HG03039 (cell line): ENCODE results near the gene RHBDL3.
"Not testable (repeated sequence)": the region's sequence is repeated elsewhere in the genome, so short reads cannot be mapped to it uniquely, and the experiment has no call there.

Experiments
- ATAC-seq: cut with Tn5 transposase; IDR thresholded peaks from one replicate; pipeline ENCODE4 v1.9.1; 2021; ENCODE audit warnings: mild to moderate bottlenecking, moderate library complexity; ENCODE audit not compliant: unreplicated experiment

Gene RHBDL3

DNA sequence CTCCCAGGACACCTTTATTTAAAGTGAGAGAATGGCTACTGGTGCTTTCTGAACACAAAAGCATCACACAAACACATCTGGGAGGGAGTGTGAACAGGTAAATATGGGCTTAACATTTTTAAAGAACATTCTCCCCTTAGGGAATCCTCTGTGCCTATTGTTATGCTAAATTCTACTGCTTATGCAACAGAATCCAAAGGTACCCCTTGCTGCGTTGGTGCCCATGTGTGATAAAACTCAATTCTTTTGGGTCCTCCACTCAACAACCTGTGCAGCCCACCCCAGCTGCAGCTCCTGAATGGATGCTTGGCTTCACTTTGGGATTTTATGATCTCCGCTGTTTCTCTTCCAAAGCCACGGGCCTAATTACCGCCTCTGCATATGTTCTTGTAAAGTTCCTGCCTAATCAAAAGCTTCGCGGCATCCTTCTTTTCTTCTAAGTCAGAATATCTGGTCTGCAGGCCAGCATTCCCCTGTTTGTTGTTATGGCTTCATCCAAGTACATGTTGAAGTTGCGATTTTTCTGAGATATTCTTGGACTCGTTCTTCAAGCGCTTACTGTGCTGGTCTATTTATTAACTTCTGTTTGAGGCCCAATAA, 23.9 kb downstream of the RHBDL3 start:
- ATAC-seq = no peak

DNA sequence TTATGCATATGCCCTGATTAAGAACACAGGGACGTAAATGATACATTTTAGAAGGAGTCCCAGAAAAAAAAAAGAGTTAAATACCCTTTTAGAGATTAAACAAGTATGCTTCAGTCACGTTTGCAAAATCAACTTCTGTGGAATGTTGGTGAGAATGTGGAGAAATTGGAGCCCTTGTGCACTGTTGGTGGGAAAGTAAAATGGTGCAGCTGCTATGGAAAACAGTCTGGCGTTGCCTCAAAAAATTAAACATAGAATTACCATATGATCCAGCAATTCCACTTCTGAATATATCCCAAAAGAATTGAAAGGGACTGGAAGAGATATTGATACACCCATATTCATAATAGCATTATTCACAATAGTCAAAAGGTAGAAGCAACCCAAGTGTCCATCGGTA, 26.5 kb downstream of the RHBDL3 start:
- ATAC-seq = no peak

DNA sequence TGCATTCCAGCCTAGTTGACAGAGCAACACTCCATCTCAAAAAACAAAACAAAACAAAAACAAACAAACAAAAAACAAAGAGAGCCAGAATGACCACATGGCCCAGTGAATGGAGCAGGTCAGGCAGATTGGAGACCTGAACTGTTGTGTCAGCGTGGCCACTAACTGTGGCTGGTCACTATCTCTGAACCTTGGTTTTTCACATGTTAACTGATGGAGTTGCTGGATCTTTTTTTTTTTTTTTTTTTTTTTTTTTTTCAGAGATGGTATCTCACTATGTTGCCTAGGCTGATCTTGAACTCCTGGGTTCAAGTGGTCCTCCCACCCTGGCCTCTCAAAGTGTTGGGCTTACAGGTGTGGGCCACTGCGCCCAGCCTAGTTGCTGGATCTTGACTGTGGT, 31.8 kb downstream of the RHBDL3 start:
- ATAC-seq = no peak

DNA sequence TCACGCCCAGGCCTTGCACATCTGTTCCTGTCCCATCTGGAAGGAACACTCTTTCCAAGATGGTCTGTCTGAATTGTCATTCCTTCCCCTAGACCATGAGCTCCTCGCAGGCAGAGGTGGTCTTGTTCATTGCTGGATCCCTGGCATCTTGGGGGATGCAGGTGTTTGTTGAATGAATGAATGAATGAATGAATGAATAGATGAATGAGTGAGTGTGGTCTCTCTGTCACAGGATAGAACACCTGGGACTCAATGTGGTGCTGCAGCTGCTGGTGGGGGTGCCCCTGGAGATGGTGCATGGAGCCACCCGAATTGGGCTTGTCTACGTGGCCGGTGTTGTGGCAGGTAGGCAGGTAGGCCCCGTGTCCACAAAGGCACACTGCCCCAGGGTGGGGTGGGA, 32.2 kb downstream of the RHBDL3 start:
- no peak for ATAC-seq

- no peak for ATAC-seq
Observed at GRCh38 chr17:32298298-32298697, 32.7 kb downstream of the RHBDL3 start.

DNA sequence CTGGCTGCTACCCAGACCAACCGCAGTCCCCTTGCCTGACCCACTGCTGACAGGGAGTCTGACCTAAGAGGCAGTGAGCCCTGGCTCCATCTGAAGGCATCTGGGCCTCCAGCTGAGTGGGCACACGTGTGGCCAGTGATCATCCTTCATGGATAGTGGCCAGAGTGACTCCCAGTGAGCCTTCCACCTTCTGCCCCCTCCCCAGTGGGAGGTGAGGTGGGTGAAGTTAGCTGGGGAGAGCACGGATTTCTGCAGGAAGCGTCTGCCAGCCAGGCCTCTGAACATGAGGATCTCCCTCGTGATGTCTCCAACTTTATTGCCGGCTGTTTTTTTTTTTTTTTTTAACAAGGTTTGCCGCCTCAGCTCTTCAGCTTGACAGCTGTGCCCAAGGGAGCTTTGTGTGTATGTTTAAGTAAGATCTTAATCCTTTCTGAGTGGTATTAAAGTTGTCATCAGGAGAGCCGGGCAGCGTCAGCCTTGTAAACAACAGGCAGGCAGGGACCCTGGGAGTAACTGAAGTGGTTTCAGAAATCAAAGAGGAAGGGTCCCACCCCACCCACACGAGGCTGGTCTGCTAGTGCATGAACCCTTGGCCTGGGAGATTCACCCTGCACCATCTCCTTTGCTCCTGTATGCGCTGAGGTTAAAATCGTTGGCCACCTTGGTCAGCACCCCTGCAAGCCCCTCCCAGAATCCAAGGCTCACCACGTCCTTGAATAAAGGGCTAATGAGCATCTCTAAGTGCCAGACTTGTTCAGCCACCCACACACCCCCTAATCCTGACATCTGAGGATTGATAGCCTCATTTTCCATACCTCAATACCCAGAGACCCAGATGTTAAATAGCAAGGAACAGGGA, 33.3 kb downstream of the RHBDL3 start:
- ATAC-seq = no peak

DNA sequence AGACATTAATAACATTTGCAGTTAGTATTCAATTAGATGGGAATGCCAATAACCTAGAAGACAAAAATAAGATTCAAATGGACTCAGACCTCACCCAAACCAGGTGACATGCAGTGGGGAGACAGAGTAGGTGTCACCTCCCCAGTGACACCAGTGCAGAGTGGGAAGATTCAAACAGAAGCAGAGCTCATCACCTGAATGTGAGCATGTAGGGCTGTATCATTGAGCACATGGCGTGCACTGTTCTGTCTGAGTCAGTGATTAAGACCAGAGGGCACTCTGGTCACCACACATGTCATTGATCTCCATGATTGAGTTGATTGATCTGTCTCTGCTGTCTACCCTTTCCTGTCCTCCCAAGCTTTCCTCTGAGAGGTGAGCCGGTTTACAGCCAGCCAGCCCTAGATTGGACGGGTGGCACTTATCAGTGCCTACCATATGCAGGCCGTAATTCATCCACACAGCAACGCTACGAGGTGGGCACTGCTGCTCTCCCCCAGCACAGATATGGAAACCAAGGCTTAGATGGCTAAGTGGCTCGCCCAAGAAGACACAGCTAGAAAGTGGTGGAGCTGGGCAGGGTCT, 34.0 kb downstream of the RHBDL3 start:
- ATAC-seq = no peak

GRCh38 chr17:32302037-32302436, 36.4 kb downstream of the RHBDL3 start:
- no peak for ATAC-seq

DNA sequence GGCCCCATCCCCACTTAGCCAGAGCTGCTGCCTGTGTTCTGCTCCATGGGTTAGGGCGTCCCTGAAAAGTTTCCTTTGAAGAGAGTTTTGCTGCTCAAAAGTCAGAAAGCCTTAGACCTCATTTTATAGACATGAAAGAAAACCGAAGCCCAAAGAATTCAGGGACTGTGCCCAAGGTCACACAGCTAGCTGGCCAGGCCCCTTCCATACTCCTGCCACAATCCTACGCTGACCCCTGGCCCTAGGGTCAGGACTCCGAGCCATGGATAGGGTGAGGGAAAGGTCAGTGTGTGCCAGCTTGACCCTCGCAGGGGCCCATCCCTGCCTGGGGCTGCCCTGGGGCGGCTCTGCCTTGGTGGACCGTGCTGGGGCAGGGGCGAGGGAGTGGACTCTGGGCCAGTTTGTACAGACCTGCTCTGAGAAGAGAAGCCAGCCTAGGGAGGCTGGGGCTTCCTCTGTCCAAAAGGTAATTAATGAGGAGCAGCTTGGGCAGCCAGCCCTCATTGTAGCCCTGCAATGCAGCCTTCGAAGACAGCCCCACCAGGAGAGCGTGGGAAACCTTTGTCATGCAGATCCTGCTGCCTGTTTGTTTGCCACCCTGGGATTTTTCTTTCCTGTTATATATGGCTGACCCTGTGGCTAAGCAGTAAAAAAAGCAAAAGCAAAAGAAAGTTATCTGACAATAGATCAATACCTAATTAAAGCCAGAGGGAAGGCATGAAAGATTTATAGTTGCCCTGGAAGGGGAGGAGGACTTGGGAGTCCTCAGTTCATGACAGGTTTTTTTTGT, 37.4 kb downstream of the RHBDL3 start:
- ATAC-seq = no peak

GRCh38 chr17:32303781-32304288, 38.2 kb downstream of the RHBDL3 start:
- no peak for ATAC-seq

GRCh38 chr17:32305049-32305448, 39.4 kb downstream of the RHBDL3 start:
- no peak for ATAC-seq

- ATAC-seq = no peak
Observed at GRCh38 chr17:32307658-32308057, 42.0 kb downstream of the RHBDL3 start.

- no peak for ATAC-seq
Observed at GRCh38 chr17:32311028-32311536, 45.5 kb downstream of the RHBDL3 start.

DNA sequence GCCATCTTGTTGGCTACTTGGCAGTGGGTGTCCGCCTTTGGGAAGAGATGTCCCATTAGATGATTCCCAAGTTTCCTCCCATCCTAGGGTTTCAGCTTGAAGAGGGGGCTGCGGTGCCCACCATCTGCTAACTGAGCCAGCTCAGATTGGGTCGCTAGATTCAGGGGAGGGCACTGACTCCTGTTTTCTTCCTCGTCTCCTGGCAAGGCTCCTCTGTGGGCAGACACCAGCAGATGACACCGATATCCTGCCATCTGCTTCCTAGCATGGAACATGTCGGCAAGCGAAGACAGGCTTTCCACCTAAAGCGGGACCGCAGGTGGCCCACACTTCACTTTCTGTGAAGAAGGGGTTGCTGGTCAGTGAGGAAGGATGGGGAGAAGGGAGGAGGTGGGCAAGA, 49.0 kb downstream of the RHBDL3 start:
- no peak for ATAC-seq

- ATAC-seq = no peak
Observed at GRCh38 chr17:32315171-32315570, 49.5 kb downstream of the RHBDL3 start.

GRCh38 chr17:32316653-32317052, 51.0 kb downstream of the RHBDL3 start:
- not testable (repeated sequence) for ATAC-seq

DNA sequence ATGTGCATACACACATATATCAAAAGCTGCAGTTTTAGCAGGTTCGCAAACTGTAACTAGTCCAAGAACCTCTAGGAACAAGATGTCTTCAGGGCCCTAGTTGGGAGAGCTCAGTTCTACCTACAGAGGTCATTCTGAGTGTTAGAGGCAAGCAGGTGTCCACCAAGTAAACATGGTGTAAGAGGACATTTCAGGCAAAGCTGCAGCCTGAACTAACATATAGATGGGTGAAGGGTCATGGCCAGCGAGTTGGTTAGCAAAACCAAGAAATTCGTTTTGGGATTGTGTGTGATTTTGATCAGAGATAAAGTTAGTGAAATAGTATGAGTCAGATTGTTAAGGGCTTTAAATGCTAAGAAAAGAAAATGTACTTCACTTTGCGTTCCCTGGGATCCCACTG, 51.7 kb downstream of the RHBDL3 start:
- ATAC-seq = no peak

DNA sequence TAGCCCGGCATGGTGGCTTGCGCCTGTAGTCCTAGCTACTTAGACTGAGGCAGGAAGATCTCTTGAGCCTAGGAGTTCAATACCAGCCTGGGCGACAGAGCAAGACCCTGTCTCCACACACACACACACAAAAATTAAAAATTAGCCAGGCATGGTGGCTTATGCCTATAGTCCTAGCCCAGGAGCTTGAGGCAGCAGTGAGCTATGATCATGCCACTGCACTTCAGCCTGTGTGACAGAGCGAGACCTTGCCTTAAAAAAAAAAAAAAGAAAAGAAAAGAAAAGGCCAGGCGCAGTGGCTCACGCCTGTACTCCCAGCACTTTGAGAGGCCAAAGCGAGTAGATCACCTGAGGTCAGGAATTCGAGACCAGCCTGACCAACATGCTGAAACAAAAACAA, 52.4 kb downstream of the RHBDL3 start:
- no peak for ATAC-seq

GRCh38 chr17:32319548-32319905, 53.9 kb downstream of the RHBDL3 start:
- no peak for ATAC-seq

GRCh38 chr17:32320080-32320479, 54.4 kb downstream of the RHBDL3 start:
- ATAC-seq = not testable (repeated sequence)

DNA sequence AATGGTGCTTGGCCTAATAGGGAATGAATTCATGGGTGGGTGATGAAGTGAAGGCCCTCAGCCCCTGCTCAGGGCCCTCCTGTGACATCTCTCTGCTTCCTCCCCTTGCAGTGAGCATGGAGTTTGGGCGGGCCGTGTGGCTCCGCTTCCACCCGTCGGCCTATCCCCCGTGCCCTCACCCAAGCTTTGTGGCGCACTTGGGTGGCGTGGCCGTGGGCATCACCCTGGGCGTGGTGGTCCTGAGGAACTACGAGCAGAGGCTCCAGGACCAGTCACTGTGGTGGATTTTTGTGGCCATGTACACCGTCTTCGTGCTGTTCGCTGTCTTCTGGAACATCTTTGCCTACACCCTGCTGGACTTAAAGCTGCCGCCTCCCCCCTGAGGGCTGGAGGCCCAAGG, 55.2 kb downstream of the RHBDL3 start:
- no peak for ATAC-seq
